ENCODE data around the gene NUP43.

The NUP43 gene

GRCh38 chr6:149723771-149724417, 22.4 kb downstream of the NUP43 start:
- H3K4me3 ChIP-seq (ENCODE audit: low read depth, low read length) = no peak overlapping the region
- DNase-seq (ENCODE audit: low read depth) = peak; percentile 83
- TF ChIP-seq CTCF (IDR thresholded peaks at IDR 0.05; ENCODE audit: low read depth, low read length) = peak; percentile 89
- 0 out of 2 replicates have a peak, but pooled peaks have one; percentile 15 for TF ChIP-seq MAX (IDR thresholded peaks at IDR 0.05; ENCODE audit: low read depth, low read length)
- no peak for TF ChIP-seq POLR2A (IDR thresholded peaks at IDR 0.05; ENCODE audit: extremely low read depth, insufficient read length)
- no peak for TF ChIP-seq MYC (IDR thresholded peaks at IDR 0.05; ENCODE audit: low read depth, low read length)

- TF ChIP-seq MAX (IDR thresholded peaks at IDR 0.05; ENCODE audit: low read depth, low read length) (no peak), POLR2A (IDR thresholded peaks at IDR 0.05; ENCODE audit: extremely low read depth, insufficient read length) (no peak), MYC (IDR thresholded peaks at IDR 0.05; ENCODE audit: low read depth, low read length) (no peak), CTCF (IDR thresholded peaks at IDR 0.05; ENCODE audit: low read depth, low read length) (no peak)
- H3K4me3 ChIP-seq (ENCODE audit: low read depth, low read length) = no peak overlapping the region
- DNase-seq (ENCODE audit: low read depth) = no peak
Measured at GRCh38 chr6:149723262-149723661, 23.1 kb downstream of the NUP43 start.

GRCh38 chr6:149719531-149719930, 26.8 kb downstream of the NUP43 start:
- TF ChIP-seq MYC (IDR thresholded peaks at IDR 0.05; ENCODE audit: low read depth, low read length) = no peak
- TF ChIP-seq POLR2A (IDR thresholded peaks at IDR 0.05; ENCODE audit: extremely low read depth, insufficient read length) = no peak
- TF ChIP-seq MAX (IDR thresholded peaks at IDR 0.05; ENCODE audit: low read depth, low read length) = no peak
- no peak for TF ChIP-seq CTCF (IDR thresholded peaks at IDR 0.05; ENCODE audit: low read depth, low read length)
- H3K4me3 ChIP-seq (ENCODE audit: low read depth, low read length) = no peak overlapping the region
- DNase-seq (ENCODE audit: low read depth) = no peak

GRCh38 chr6:149717588-149718458, 28.5 kb downstream of the NUP43 start, which contains the start of gene LATS1:
Gene LATS1 (minus strand): TSS chr6:149718101. CDS start chr6:149702126, 15,975 bp downstream.
- peak within 1 kb of the TSS; percentile 77 for H3K4me3 ChIP-seq (ENCODE audit: low read depth, low read length)
- peak; percentile 29 for TF ChIP-seq MAX (IDR thresholded peaks at IDR 0.05; ENCODE audit: low read depth, low read length)
- TF ChIP-seq CTCF (IDR thresholded peaks at IDR 0.05; ENCODE audit: low read depth, low read length) = no peak
- peak; percentile 92 for TF ChIP-seq POLR2A (IDR thresholded peaks at IDR 0.05; ENCODE audit: extremely low read depth, insufficient read length)
- TF ChIP-seq MYC (IDR thresholded peaks at IDR 0.05; ENCODE audit: low read depth, low read length) = peak; percentile 55; the same call in 1 of the 2 replicates
- peak; percentile 93 for DNase-seq (ENCODE audit: low read depth)

GRCh38 chr6:149717255-149717587, 29.1 kb downstream of the NUP43 start:
- TF ChIP-seq MYC (IDR thresholded peaks at IDR 0.05; ENCODE audit: low read depth, low read length) (no peak), CTCF (IDR thresholded peaks at IDR 0.05; ENCODE audit: low read depth, low read length) (no peak), POLR2A (IDR thresholded peaks at IDR 0.05; ENCODE audit: extremely low read depth, insufficient read length) (no peak), MAX (IDR thresholded peaks at IDR 0.05; ENCODE audit: low read depth, low read length) (no peak)
- peak overlapping the region; percentile 77 for H3K4me3 ChIP-seq (ENCODE audit: low read depth, low read length)
- DNase-seq (ENCODE audit: low read depth) = no peak

Measured in NB4 (cell line).